ENCODE measurements around the gene PARS2.
"Not testable (repeated sequence)": the region's sequence is repeated elsewhere in the genome, so short reads cannot be mapped to it uniquely, and the experiment has no call there.

Gene PARS2

DNA sequence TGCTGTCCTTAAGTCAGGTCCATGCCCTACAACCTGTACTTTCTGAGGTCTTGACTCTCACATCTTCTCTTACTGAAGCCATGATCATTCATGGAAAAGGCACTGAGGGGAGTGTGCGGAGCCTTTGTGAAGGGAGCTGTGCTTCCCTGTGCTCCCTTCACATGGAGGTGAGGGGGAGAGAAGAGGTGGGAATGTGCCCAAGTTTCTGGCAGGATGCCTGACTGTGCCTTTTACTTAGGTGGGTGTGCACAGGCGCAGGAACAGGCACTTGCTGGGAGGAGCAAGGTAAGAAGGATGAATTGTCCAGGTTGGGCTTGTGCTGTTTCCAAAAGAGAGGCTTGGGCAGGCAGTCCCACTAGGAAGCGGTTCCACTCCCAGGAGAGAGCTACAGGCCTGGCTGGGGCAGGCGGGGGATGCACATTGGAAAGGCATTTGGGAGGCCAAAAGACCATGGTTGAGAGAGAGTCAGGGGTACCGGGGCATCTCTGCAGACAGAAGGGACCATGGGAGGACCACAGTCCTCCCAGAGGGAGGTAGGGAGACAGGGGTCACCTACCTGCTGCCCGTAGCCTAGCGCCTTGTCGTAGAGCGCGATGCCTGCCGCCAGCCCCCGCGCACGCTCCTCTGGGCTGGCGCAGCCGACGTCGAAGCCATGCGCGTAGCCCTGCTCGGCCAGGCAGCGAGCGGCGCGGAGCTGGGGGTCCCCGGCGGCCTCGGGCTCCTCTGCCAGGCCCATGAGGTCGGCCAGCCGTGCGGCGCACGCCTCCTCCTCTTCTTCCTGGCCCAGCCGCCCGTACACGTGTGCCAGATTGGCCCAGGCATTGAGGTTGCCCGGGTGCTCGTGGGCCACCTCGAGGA, 35.9 kb upstream of the PARS2 start:
- DNase-seq (ENCODE audit: low read depth): no peak

- no peak for DNase-seq (ENCODE audit: low read depth)
These were observed 34.7 kb upstream of the PARS2 start for GRCh38 chr1:54798769-54799641.

DNA sequence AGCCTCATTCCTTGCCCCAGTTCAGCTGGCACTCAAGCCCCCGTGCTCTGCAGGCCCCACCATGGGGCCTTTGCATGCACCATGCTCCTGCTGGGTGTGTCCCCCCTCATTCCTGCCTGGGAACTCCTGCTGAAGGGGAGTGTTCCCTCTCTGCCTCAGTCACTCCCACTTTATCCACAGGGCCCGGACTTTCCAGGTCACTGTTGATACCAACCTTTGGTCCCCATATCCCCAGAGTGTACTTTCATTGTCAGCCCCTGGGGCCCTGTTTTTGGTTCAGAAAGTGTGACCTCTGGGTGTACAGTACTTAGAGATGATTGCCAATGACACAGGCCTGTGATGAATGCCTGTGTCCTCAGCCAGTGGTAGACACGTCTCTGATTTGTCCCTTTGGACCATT, 33.9 kb upstream of the PARS2 start:
- no peak for DNase-seq (ENCODE audit: low read depth)

- DNase-seq (ENCODE audit: low read depth): no peak
These were observed 32.6 kb upstream of the PARS2 start for GRCh38 chr1:54796902-54797301.

DNA sequence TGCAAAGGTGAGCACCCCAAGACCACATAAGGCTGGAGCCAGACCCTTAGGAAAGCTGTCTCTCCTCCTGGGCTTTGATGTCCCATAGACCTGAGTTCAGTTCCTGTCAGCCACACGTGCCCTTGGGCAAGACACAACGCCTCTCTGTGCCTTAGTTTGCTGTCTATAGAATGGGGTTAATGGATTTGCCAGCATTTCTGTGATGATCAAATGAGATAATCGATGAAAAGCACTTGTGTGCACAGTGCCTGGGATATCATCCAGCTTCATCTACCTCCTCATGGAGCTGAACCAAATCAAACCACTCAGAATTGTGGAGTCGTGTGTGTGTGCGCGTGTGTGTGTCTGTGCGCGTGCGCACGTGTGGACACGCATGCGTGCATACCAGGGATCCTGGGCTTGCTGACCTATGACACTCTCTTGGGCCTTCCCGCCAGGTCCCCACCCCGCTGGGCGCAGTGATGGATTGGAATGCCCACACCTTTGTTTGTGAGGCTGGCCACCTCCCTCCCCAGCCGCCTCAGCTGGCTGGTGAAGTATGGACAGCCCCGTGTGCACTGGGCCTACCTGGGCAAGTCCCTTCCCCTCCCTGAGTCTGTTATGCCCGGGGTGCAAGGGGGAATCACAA, 31.6 kb upstream of the PARS2 start:
- no peak for DNase-seq (ENCODE audit: low read depth)

GRCh38 chr1:54795356-54795665, 31.0 kb upstream of the PARS2 start:
- DNase-seq (ENCODE audit: low read depth): no peak

GRCh38 chr1:54794451-54795355, 30.4 kb upstream of the PARS2 start:
- no peak for DNase-seq (ENCODE audit: low read depth)

DNA sequence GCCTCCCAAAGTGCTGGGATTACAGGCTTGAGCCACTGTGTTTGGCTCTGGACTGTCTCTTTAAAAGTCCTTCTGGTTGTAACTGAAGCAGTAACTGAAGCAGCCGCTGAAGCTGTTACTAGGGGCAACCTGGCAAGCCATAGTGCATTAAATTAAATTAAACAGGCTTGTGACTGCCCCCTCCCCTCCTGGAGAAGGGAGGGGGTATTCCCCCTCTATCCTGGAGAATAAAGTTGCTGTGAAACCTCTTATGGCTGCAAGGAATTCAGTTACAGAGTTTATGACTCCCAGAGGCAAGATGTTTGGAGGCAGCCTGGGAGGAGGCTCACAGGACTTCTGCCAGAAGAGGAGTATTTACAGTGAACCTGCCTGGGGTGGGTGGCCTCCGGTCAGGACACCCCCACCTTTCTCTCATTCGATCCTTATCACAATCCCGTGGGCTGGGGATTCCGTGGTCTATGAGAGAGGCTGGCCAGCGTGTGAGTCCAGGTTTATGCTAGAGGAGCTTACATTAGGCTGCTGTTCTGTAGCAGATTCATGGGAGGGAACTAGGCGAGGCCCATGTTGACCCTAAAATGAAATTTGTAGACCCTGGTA, 28.5 kb upstream of the PARS2 start:
- DNase-seq (ENCODE audit: low read depth): no peak

DNA sequence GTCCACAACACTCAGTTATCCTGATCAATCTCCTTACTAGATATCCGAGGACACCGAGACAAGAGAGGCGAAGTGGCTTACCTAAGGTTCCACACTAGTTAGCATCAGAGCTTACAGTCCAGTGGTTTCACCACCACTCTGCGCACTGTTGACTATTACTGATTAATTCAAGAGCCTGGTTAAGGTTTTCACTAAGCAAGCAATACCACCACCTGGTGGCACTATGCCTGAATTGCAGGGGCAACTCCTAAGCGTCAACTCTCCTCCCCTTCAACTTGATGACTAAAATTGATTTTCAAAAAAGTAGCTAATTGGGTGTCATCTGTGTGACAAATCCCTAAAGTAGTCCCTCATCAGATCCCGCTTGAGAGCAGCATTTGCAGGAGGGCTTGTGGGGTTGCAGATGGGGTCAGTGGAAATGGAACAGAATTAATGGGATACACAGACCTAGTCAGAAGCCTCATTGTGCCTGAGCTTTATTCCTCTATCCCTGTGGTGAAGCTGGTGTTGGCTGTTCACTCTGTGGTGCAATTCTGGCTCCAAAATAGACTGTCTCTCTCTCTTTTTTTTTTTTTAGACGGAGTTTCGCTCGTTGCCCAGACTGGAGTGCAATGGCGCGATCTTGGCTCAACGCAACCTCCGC, 27.7 kb upstream of the PARS2 start:
- no peak for DNase-seq (ENCODE audit: low read depth)

GRCh38 chr1:54788459-54788858, 24.1 kb upstream of the PARS2 start:
- no peak for DNase-seq (ENCODE audit: low read depth)

GRCh38 chr1:54787604-54788003, 23.3 kb upstream of the PARS2 start:
- DNase-seq (ENCODE audit: low read depth): no peak

- no peak for DNase-seq (ENCODE audit: low read depth)
These were observed 22.5 kb upstream of the PARS2 start for GRCh38 chr1:54786778-54787177.

DNA sequence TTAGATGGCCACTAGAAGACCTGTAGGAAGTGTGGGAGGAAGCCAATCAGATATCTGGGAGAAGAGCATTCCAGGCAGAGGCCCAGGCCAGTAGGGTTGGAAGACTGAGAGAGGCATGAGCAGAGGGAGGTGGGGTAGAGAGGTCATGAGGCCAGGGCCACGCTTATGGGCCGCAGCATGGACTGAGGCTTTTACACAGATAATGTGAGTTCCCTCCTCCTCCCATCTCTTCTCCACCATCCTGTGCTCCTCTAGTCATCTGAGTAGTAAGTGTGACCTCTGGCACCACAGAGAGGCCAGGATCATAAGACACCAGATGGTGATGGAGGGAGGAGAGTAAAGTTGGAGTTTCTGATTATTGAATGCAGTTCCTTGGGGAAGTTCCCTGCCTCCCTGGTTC, 19.7 kb upstream of the PARS2 start:
- DNase-seq (ENCODE audit: low read depth): no peak

DNA sequence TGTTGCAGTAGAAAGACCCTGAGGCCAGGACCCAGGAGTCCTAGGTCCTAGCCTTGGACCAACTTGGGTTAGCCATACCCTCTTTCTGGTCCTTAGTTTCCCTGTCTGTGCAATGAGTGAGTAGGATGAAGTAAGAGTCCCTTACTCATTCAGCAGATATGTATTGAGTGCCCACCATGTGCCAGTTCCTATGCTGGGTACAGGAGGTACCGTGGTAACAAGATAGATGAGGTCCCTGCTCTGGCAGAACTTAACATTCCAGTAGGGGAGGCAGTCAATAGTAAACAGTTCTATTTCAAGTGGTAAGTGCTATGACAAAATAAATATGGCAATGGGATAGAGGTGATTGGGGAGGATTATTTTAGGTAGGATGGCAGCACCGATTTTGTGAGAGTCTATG, 18.3 kb upstream of the PARS2 start:
- DNase-seq (ENCODE audit: low read depth): no peak

DNA sequence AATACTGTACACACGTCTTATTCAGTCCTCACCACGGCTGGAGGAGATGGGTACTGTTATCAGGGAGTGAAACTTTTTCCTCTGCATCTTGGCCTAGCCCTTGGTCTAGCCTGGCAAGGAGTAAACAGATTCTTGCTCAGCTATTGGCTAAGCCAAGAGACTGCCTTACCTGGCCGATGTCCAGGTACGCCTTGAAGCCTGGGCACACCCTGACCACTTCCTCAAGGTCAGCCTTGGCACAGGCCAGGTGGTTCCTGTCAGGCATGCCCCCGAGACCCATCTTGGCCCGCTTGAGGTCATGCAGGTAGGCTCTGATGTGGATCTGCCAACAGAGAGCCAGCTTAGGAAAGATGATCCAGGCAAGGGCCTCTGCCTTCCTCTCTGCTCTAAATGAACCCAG, 17.8 kb upstream of the PARS2 start:
- no peak for DNase-seq (ENCODE audit: low read depth)

DNA sequence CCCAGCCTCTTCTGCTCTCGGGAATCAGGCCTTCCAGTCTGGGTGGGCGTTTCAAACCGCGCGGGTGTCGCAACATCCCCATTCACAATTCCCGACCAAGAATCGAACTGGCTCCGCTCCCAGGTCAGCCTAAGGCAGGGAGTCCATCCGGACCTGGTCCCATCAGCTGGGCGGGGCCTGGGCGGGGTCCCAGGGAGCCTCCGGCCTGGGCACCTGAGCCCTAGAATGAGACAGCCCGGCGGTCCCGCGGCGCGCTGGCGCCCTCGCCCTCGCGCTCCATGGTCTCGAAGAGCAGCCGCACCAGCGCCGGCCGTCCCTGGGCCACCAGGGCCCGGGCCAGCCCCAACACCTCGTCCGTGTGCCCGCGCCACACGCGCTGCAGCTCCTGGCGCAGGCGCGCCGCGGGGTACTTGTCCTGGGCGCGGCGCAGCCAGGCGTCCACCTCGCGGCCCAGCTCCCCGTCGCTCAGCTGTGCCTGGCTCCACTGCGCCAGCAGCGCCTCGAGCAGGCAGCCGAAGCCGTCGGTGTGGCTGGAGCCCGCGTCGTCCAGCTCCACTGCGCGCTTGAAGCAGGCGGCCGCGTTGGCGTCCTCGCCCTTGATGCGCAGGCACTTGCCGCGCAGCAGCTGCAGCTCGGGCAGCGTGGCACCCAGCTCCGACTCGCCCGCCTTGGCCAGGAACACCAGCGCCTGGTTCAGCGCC, 16.9 kb upstream of the PARS2 start:
- DNase-seq (ENCODE audit: low read depth): no peak

DNA sequence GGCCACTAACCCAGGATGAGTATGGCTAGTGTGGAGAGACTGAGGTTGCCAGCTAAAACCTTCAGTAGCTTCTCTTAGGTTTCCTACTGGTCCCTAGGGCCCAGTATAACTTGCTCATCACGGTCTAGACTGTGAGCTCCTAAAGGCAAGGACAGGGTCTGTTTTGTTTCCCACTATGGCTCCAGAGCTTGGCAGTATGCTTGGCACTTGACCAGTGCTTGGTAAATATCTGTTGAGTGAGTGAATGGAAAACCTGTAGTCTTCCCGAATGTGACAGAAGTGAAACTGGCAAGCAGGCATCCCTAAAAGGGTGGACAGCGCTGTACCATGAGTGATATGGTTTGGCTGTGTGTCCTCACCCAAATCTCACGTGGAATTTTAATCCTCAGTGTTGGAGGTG, 13.1 kb upstream of the PARS2 start:
- DNase-seq (ENCODE audit: low read depth): no peak

DNA sequence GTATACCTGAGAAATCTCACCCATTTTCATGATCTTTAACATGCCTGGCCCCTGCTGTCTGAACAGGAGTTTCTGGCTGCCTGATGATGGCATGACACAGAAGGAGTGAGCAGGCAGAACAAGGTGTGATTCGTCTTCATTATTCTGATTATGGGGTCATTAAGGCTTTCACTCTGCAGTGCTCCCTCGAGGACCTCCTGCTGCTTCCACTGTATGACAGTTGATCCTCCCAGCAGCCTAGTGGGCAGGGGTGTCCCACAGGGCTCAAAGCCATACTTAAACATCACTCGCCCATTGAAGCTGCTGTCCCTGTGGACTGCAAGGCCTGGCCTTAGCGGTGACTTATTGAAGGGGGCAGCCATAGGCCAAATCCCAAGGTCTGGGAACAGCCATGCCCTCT, 12.7 kb upstream of the PARS2 start:
- DNase-seq (ENCODE audit: low read depth): no peak

DNA sequence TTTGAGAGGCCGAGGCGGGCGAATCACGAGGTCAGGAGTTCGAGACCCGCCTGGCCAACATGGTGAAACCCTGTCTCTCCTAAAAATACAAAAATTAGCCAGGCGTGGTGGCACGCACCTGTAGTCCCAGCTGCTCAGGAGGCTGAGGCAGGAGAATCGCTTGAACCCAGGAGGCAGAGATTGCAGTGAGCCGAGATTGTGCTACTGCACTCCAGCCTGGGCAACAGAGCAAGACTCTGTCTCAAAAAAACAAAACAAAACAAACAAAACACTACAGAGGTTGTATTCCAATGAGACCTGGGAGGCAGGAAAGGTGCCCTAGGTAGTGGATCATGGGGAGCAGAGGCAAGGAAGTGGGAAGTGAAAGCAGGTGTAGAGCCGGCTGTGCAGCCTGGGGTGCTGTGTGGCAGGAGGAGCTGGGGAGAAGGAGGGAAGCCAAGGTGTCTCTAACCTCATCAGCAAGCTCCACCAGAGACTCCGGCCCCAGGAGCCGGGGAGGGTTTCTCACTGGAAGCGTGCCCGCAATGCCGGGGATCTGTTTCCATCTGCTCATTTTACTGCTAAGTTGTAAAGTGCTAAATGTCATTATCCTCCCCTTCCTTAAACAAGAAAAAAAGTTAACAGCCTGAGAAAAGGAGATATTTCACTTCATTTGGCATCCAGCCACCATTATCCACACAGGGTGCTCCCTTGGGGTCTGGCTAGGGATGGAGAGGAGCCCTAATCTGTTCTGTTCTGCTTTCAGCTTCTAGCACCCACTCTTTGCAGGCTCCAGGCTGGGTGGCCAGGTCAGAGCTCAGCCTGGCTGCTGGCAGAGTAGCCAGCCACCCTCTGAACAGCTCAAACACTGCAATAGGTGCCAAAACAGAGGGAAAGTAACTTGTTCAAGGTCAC, 11.8 kb upstream of the PARS2 start:
- not testable (repeated sequence) for DNase-seq (ENCODE audit: low read depth)

Data from activated gamma-delta T cell treated with anti-CD3 and anti-CD28 coated beads, Interleukin-2, amount 50 U/mL, for 16 hours (primary cell).